ENCODE measurements around the gene SPTSSB. TPM values are rescaled to one million over a fixed set of nuclear protein-coding genes. Genes with fewer than 3 reads are reported as not detected.

The SPTSSB gene
- total RNA-seq, 1 experiment from 2014 or later = 15.7 TPM

Other genes starting within 250 kb of the SPTSSB start
- gene NMD3, start 150.2 kb downstream of the SPTSSB start, total RNA-seq (2021) = 53.3 to 56.3 TPM (median 54.5 TPM) in 3 replicates
- not detected in 3 replicates for gene OTOL1, start 125.3 kb upstream of the SPTSSB start, total RNA-seq (2021)